ENCODE measurements around the gene CGNL1.

CGNL1 gene

GRCh38 chr15:57567891-57568290, 191.6 kb downstream of the CGNL1 start:
- Mint-ChIP-seq H3K4me1 (peaks cover 25% of the 10 kb centered on the region), H3K27me3 (no peaks in the 10 kb centered on the region), H3K4me3 (no peak overlapping the region), H3K27ac (no peak overlapping the region), H3K36me3 (no peaks in the 10 kb centered on the region), H3K9me3 (no peaks in the 10 kb centered on the region)

DNA sequence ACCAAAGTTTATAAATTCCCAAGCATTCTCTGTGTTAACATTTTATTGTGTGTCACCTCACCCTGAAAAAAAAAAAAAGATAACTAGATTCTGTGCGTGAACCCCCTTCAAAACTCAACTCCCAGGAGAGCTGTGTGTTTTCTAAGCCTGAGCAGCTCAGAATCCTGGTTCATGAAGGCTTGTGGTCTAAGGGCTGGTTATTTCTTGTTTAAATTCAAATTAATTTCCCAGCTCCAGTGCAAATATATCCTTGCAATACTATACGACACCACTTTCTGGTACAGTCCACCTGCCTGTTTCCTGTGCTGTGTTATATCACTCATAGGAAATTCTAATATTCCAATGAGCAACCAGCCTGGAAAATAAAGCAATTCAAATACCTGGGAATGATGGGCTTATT, 192.0 kb downstream of the CGNL1 start:
- H3K4me3 Mint-ChIP-seq, result no peak overlapping the region
- H3K9me3 Mint-ChIP-seq, result no peaks in the 10 kb centered on the region
- H3K27me3 Mint-ChIP-seq, result no peaks in the 10 kb centered on the region
- no peaks in the 10 kb centered on the region for H3K36me3 Mint-ChIP-seq
- H3K4me1 Mint-ChIP-seq, result peaks cover 21% of the 10 kb centered on the region
- H3K27ac Mint-ChIP-seq, result no peak overlapping the region

DNA sequence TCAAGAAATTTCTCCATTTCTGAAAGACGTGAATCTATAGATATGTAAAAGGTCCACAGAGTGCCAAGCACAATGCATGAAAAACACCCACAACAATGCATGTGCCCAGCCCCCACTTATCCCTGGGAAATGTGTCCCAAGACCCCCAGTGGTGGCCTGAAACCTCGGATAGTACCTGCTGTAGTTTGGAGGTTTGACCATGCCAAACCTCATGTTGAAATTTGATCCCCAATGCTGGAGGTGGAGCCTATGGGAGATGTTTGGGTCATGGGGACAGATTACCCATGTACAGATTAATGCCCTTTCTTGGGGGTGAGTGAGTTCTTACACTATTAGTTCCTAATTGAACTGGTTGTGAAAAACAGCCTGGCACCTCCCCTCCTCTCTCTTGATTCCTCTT, 194.0 kb downstream of the CGNL1 start:
- Mint-ChIP-seq H3K4me3 (no peak overlapping the region), H3K27ac (no peak overlapping the region), H3K36me3 (no peaks in the 10 kb centered on the region), H3K9me3 (no peaks in the 10 kb centered on the region), H3K4me1 (peaks cover 10% of the 10 kb centered on the region), H3K27me3 (no peaks in the 10 kb centered on the region)

- H3K4me3 Mint-ChIP-seq, result no peak overlapping the region
- no peaks in the 10 kb centered on the region for H3K27me3 Mint-ChIP-seq
- no peak overlapping the region for H3K27ac Mint-ChIP-seq
- no peaks in the 10 kb centered on the region for H3K9me3 Mint-ChIP-seq
- no peaks in the 10 kb centered on the region for H3K36me3 Mint-ChIP-seq
- peaks cover 5% of the 10 kb centered on the region for H3K4me1 Mint-ChIP-seq
These were observed 194.7 kb downstream of the CGNL1 start for GRCh38 chr15:57570994-57571393.

DNA sequence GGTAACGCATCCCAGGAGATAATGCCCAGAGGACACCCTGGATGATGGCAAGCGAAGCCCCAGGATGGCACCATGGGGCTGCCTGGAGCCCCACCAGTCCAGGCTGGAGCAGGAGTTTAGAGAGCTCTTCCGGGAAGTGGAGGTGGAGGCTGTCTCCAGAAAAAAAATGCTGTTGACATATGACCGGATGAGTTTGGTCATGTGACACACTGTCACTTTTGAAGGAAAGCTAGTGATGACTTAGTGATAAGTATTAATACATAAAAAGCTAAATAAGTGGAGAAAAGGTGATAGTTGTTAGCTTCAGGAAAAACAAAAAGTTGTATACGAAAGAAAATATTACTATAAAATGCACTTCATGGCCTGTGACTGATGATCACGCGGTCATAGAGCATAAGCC, 195.4 kb downstream of the CGNL1 start:
- no peaks in the 10 kb centered on the region for H3K27me3 Mint-ChIP-seq
- H3K27ac Mint-ChIP-seq, result no peak overlapping the region
- no peaks in the 10 kb centered on the region for H3K36me3 Mint-ChIP-seq
- H3K4me3 Mint-ChIP-seq, result no peak overlapping the region
- no peaks in the 10 kb centered on the region for H3K4me1 Mint-ChIP-seq
- no peaks in the 10 kb centered on the region for H3K9me3 Mint-ChIP-seq

DNA sequence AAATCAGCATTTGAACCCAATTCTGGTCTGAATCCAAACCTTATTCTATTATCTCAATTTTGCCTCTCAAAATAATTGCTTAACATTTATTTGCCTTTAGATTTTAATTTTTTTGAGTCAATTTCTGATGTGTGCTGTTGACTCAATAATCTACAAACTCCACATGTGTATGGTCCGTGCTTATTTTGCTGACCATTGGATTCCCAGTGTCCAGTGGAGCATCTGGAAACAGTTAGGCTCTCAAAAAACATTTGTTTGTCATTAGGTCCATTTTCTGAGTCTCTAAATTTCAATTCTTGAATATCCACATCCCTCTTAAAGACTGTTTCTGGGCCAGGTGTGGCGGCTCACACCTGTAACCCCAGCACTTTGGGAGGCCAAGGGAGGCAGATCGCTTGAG, 196.2 kb downstream of the CGNL1 start:
- Mint-ChIP-seq H3K36me3 (no peaks in the 10 kb centered on the region), H3K27ac (no peak overlapping the region), H3K27me3 (no peaks in the 10 kb centered on the region), H3K4me3 (no peak overlapping the region), H3K4me1 (no peaks in the 10 kb centered on the region), H3K9me3 (no peaks in the 10 kb centered on the region)

DNA sequence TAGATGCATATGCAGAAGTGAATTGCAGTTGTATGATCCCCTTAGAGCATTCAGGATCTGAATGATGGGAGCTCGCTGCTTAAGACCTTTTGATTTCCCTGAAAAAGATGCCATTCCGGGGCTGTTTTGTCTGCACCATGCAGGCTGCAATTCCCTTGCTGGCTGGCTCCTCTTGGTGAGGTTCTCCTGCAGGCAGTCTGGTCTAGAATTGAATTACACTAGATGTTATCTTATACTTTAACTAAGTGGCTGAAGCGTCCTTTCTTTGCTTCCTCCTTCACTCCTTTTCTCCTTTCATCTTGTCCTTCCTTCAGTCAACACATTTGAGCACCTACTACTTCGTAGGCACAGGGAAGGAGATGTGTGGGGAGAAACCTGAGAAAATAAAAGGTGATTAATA, 196.8 kb downstream of the CGNL1 start:
- no peak overlapping the region for H3K4me3 Mint-ChIP-seq
- H3K9me3 Mint-ChIP-seq, result no peaks in the 10 kb centered on the region
- no peaks in the 10 kb centered on the region for H3K36me3 Mint-ChIP-seq
- H3K4me1 Mint-ChIP-seq, result no peaks in the 10 kb centered on the region
- no peak overlapping the region for H3K27ac Mint-ChIP-seq
- no peaks in the 10 kb centered on the region for H3K27me3 Mint-ChIP-seq

GRCh38 chr15:57575363-57575762, 199.1 kb downstream of the CGNL1 start:
- Mint-ChIP-seq H3K4me1 (no peaks in the 10 kb centered on the region), H3K36me3 (no peaks in the 10 kb centered on the region), H3K27me3 (no peaks in the 10 kb centered on the region), H3K4me3 (no peak overlapping the region), H3K27ac (no peak overlapping the region), H3K9me3 (no peaks in the 10 kb centered on the region)

- peaks cover 8% of the 10 kb centered on the region for H3K9me3 Mint-ChIP-seq
- no peaks in the 10 kb centered on the region for H3K4me1 Mint-ChIP-seq
- no peaks in the 10 kb centered on the region for H3K27me3 Mint-ChIP-seq
- H3K27ac Mint-ChIP-seq, result no peak overlapping the region
- H3K4me3 Mint-ChIP-seq, result no peak overlapping the region
- peaks cover 2% of the 10 kb centered on the region for H3K36me3 Mint-ChIP-seq
These were observed 202.1 kb downstream of the CGNL1 start for GRCh38 chr15:57578288-57578900.

DNA sequence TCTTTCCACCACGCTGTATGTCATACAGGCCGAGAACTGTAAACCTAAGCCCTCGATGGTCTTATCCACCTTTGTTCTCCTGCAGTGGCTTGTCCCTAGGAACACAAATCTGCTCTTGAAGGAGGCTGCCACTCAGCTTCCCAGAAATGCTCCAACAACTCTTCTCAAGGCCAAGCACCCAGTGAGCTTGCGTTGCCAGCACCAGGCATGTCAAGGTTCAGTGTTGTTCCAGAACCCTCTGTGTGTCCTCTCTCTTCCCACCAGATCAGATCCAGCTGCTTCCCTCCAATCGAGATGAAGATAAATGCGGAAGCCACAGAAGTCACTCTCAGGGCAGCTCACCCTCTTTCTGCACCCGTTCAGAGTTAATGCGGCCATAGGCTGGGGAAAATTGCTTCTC, 204.1 kb downstream of the CGNL1 start:
- Mint-ChIP-seq H3K36me3 (peaks cover 4% of the 10 kb centered on the region), H3K9me3 (peaks cover 11% of the 10 kb centered on the region), H3K4me3 (no peak overlapping the region), H3K27ac (no peak overlapping the region), H3K27me3 (no peaks in the 10 kb centered on the region), H3K4me1 (no peaks in the 10 kb centered on the region)

- H3K4me1 Mint-ChIP-seq, result no peaks in the 10 kb centered on the region
- H3K4me3 Mint-ChIP-seq, result no peak overlapping the region
- H3K27me3 Mint-ChIP-seq, result no peaks in the 10 kb centered on the region
- H3K9me3 Mint-ChIP-seq, result peaks cover 11% of the 10 kb centered on the region
- no peak overlapping the region for H3K27ac Mint-ChIP-seq
- H3K36me3 Mint-ChIP-seq, result peaks cover 4% of the 10 kb centered on the region
These were observed 204.6 kb downstream of the CGNL1 start for GRCh38 chr15:57580866-57581265.

DNA sequence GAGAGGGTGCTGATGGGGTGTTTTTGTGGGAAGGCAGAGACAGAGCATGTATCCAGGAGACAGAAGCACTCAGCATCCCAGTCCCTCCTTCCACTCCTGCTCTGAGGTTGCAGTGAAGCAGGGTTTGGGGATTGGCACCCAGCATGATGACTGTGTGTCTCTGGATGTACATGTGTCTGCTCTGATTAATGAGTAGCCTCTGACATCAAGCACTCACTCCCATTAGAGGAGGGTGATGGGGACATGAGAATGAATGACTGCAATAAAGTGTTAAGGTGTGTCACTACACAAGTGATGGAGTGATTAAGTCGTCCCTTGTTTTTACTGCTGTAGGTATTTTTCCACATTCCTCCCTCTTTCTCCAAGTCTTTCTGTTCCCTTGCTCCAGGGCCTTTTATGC, 205.8 kb downstream of the CGNL1 start:
- no peaks in the 10 kb centered on the region for H3K27me3 Mint-ChIP-seq

DNA sequence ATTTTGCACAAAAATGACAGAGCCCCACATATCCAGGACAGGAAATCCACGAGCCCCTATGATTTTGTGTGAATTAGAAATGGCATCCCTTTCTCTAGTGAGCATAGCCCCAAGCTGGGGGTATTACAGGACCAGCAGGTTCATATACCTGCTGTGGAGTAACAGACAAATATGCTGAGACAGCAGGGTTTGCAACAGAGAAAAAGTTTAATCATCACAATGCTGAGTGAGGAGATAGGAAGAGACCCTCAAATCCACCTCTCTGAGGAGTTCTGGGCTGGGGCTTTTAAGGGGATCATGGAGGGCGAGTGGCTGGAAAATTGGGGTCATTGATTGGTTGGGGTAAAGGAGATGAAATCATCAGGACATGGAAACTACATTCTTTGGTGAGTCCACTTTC, 207.0 kb downstream of the CGNL1 start:
- Mint-ChIP-seq H3K27me3 (no peaks in the 10 kb centered on the region), H3K27ac (no peak overlapping the region), H3K4me1 (peaks cover 22% of the 10 kb centered on the region), H3K9me3 (peaks cover 11% of the 10 kb centered on the region), H3K36me3 (peaks cover 4% of the 10 kb centered on the region), H3K4me3 (no peak overlapping the region)

More for the DNA sequence above, 205.8 kb downstream of the CGNL1 start:
- H3K9me3 Mint-ChIP-seq, result peaks cover 11% of the 10 kb centered on the region
- no peak overlapping the region for H3K27ac Mint-ChIP-seq
- H3K4me1 Mint-ChIP-seq, result peaks cover 10% of the 10 kb centered on the region
- no peak overlapping the region for H3K4me3 Mint-ChIP-seq
- H3K36me3 Mint-ChIP-seq, result peaks cover 4% of the 10 kb centered on the region

- no peak overlapping the region for H3K27ac Mint-ChIP-seq
- H3K4me3 Mint-ChIP-seq, result no peak overlapping the region
- H3K36me3 Mint-ChIP-seq, result peaks cover 4% of the 10 kb centered on the region
These were observed 207.4 kb downstream of the CGNL1 start for GRCh38 chr15:57583720-57584119.

DNA sequence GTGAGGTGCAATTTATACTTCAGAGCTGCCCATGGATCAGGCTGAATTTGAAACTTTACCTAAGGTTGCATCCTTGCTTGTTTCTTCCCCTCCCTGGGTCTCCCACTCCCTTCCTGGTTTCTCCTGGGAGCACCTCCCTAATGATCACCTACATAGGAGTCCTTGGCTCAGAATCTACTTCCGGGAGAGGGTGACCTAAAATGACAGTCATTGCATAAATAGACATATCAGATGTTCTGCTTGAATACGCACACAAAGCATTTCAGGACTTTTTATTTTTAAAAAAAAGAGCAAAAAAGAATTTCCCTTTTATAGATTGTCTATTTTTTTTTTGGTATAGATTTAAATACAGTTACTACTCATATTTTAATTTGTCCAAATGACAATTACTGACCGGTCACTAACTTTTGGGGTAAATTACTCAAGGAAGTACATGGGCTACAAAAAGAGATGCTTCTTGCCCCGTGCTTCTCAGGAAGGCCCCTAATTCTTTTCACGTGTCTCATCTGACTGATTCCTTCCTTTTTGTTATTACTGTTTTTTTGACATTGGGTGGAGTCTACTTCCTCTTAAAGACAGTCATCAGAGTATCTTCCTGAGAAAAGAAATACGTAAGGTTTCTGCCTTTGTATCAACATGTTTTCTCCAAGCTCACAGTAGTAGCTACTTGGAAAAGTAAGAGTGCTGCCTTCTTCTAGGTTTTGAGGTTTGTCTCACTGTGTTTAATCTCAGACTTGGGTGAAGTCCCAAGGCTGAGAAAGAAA, 210.5 kb downstream of the CGNL1 start:
- Mint-ChIP-seq H3K27ac (peak overlapping the region; percentile 82), H3K9me3 (peaks cover 11% of the 10 kb centered on the region), H3K4me1 (peaks cover 48% of the 10 kb centered on the region), H3K36me3 (peaks cover 6% of the 10 kb centered on the region), H3K27me3 (peaks cover 5% of the 10 kb centered on the region), H3K4me3 (peak overlapping the region; percentile 16)

More at GRCh38 chr15:57583720-57584119, 207.4 kb downstream of the CGNL1 start:
- H3K4me1 Mint-ChIP-seq, result peaks cover 26% of the 10 kb centered on the region
- peaks cover 11% of the 10 kb centered on the region for H3K9me3 Mint-ChIP-seq
- H3K27me3 Mint-ChIP-seq, result no peaks in the 10 kb centered on the region

GRCh38 chr15:57589281-57589680, 213.0 kb downstream of the CGNL1 start:
- no peaks in the 10 kb centered on the region for H3K9me3 Mint-ChIP-seq
- H3K36me3 Mint-ChIP-seq, result peaks cover 3% of the 10 kb centered on the region
- no peak overlapping the region for H3K4me3 Mint-ChIP-seq
- H3K27me3 Mint-ChIP-seq, result peaks cover 5% of the 10 kb centered on the region
- H3K4me1 Mint-ChIP-seq, result peaks cover 56% of the 10 kb centered on the region
- H3K27ac Mint-ChIP-seq, result no peak overlapping the region

Measured in activated naive CD4-positive, alpha-beta T cell treated with anti-CD3 and anti-CD28 coated beads, Interleukin-2, amount 50 U/mL, for 24 hours (primary cell).